GM12873 (cell line): Measurements from ENCODE around the gene PPP6R3.

Experiments used
- CTCF ChIP-seq: IDR thresholded peaks from 2 replicates; pipeline ENCODE4 v1.5.1; 2012; ENCODE audit warnings: low read depth, mild to moderate bottlenecking, moderate library complexity, low read length, control low read depth; ENCODE audit not compliant: insufficient read depth; ENCODE audit errors: missing control alignments

Gene PPP6R3

GRCh38 chr11:68545796-68546195, 85.2 kb downstream of the PPP6R3 start:
- no peak for TF ChIP-seq CTCF

- TF ChIP-seq CTCF: no peak
These were observed 86.0 kb downstream of the PPP6R3 start for GRCh38 chr11:68546555-68546954.

GRCh38 chr11:68549789-68550484, 89.4 kb downstream of the PPP6R3 start:
- no peak for TF ChIP-seq CTCF

- no peak for TF ChIP-seq CTCF
These were observed 89.9 kb downstream of the PPP6R3 start for GRCh38 chr11:68550485-68550817.

- TF ChIP-seq CTCF: no peak
These were observed 90.7 kb downstream of the PPP6R3 start for GRCh38 chr11:68551223-68551622.

- TF ChIP-seq CTCF: no peak
These were observed 91.2 kb downstream of the PPP6R3 start for GRCh38 chr11:68551777-68552176.

- TF ChIP-seq CTCF: no peak
These were observed 92.0 kb downstream of the PPP6R3 start for GRCh38 chr11:68552542-68552941.

GRCh38 chr11:68560216-68560615, 99.7 kb downstream of the PPP6R3 start:
- TF ChIP-seq CTCF: no peak
